Measurements from ENCODE around the gene APBA1.
"Not testable (repeated sequence)": the region's sequence is repeated elsewhere in the genome, so short reads cannot be mapped to it uniquely, and the experiment has no call there.

The APBA1 gene

GRCh38 chr9:69603656-69604055 is 68.5 kb downstream of the APBA1 start:
- TF ChIP-seq CTCF (IDR thresholded peaks at IDR 0.05; ENCODE audit: insufficient read depth, low read length, poor library complexity, severe bottlenecking): no peak
- H3K36me3 ChIP-seq (ENCODE audit: control insufficient read depth, insufficient read depth, low read length): no peaks in the 10 kb centered on the region
- H3K4me3 ChIP-seq (replicated peaks; ENCODE audit: low read depth, low read length): no peak overlapping the region
- H3K27me3 ChIP-seq (replicated peaks; ENCODE audit: control insufficient read depth, insufficient read depth, low read length): no peaks in the 10 kb centered on the region; the same call in 1 of the 2 replicates
- DNase-seq (ENCODE audit: extremely low read depth, insufficient read length): no peak

GRCh38 chr9:69602773-69603172 is 69.4 kb downstream of the APBA1 start:
- Histone ChIP-seq H3K27me3 (replicated peaks; ENCODE audit: control insufficient read depth, insufficient read depth, low read length) (no peaks in the 10 kb centered on the region; the same call in 1 of the 2 replicates), H3K4me3 (replicated peaks; ENCODE audit: low read depth, low read length) (no peak overlapping the region), H3K36me3 (ENCODE audit: control insufficient read depth, insufficient read depth, low read length) (no peaks in the 10 kb centered on the region)
- TF ChIP-seq CTCF (IDR thresholded peaks at IDR 0.05; ENCODE audit: insufficient read depth, low read length, poor library complexity, severe bottlenecking): no peak
- DNase-seq (ENCODE audit: extremely low read depth, insufficient read length): no peak

- Histone ChIP-seq H3K36me3 (ENCODE audit: control insufficient read depth, insufficient read depth, low read length) (no peaks in the 10 kb centered on the region), H3K27me3 (replicated peaks; ENCODE audit: control insufficient read depth, insufficient read depth, low read length) (no peaks in the 10 kb centered on the region; the same call in 1 of the 2 replicates), H3K4me3 (replicated peaks; ENCODE audit: low read depth, low read length) (no peak overlapping the region)
- DNase-seq (ENCODE audit: extremely low read depth, insufficient read length): no peak
- no peak for TF ChIP-seq CTCF (IDR thresholded peaks at IDR 0.05; ENCODE audit: insufficient read depth, low read length, poor library complexity, severe bottlenecking)
Observed at GRCh38 chr9:69601698-69602097, 70.5 kb downstream of the APBA1 start.

- Histone ChIP-seq H3K36me3 (ENCODE audit: control insufficient read depth, insufficient read depth, low read length) (no peaks in the 10 kb centered on the region), H3K27me3 (replicated peaks; ENCODE audit: control insufficient read depth, insufficient read depth, low read length) (no peaks in the 10 kb centered on the region; the same call in 1 of the 2 replicates), H3K4me3 (replicated peaks; ENCODE audit: low read depth, low read length) (no peak overlapping the region)
- TF ChIP-seq CTCF (IDR thresholded peaks at IDR 0.05; ENCODE audit: insufficient read depth, low read length, poor library complexity, severe bottlenecking): no peak
- DNase-seq (ENCODE audit: extremely low read depth, insufficient read length): no peak
Observed at GRCh38 chr9:69600314-69601047, 71.7 kb downstream of the APBA1 start.

- Histone ChIP-seq H3K4me3 (replicated peaks; ENCODE audit: low read depth, low read length) (no peak overlapping the region), H3K27me3 (replicated peaks; ENCODE audit: control insufficient read depth, insufficient read depth, low read length) (no peaks in the 10 kb centered on the region), H3K36me3 (ENCODE audit: control insufficient read depth, insufficient read depth, low read length) (no peaks in the 10 kb centered on the region)
- no peak for DNase-seq (ENCODE audit: extremely low read depth, insufficient read length)
- no peak for TF ChIP-seq CTCF (IDR thresholded peaks at IDR 0.05; ENCODE audit: insufficient read depth, low read length, poor library complexity, severe bottlenecking)
Observed at GRCh38 chr9:69599232-69599971, 72.8 kb downstream of the APBA1 start.

GRCh38 chr9:69596906-69597305 is 75.3 kb downstream of the APBA1 start:
- not testable (repeated sequence) for H3K27me3 ChIP-seq (replicated peaks; ENCODE audit: control insufficient read depth, insufficient read depth, low read length)

More at GRCh38 chr9:69596906-69597305, 75.3 kb downstream of the APBA1 start:
- not testable (repeated sequence) for DNase-seq (ENCODE audit: extremely low read depth, insufficient read length); H3K4me3 ChIP-seq (replicated peaks; ENCODE audit: low read depth, low read length); H3K36me3 ChIP-seq (ENCODE audit: control insufficient read depth, insufficient read depth, low read length)

Measured in GM06990 (cell line).